H9 (cell line): ENCODE measurements around the gene ITGAE. TPM values are rescaled to one million over a fixed set of nuclear protein-coding genes. Genes with fewer than 3 reads are reported as not detected.

Source experiments
- DNase-seq: peaks from one replicate; pipeline ENCODE4 v3.0.0-alpha.2; 2017
- H2AFZ ChIP-seq: one replicate; pipeline ENCODE4 v1.6.1; 2013; ENCODE audit warnings: mild to moderate bottlenecking, low read length, control low read depth, moderate library complexity
- H2AK5ac ChIP-seq: 2 replicates; pipeline ENCODE4 v1.6.1; 2013; ENCODE audit warnings: low read length, control low read depth, mixed read lengths; ENCODE audit not compliant: insufficient read length
- H2BK120ac ChIP-seq: one replicate; pipeline ENCODE4 v1.6.1; 2013; ENCODE audit warnings: low read depth, mild to moderate bottlenecking, low read length, control low read depth, inconsistent platforms; ENCODE audit not compliant: poor library complexity, severe bottlenecking
- H2BK12ac ChIP-seq: 2 replicates; pipeline ENCODE4 v1.6.1; 2013; ENCODE audit warnings: low read length, control low read depth, mixed read lengths, low read depth; ENCODE audit not compliant: insufficient read length
- H2BK15ac ChIP-seq: 2 replicates; pipeline ENCODE4 v1.6.1; 2013; ENCODE audit warnings: low read depth, low read length, control low read depth
- H2BK20ac ChIP-seq: one replicate; pipeline ENCODE4 v1.6.1; 2013; ENCODE audit warnings: low read depth, mild to moderate bottlenecking, low read length, control low read depth, inconsistent platforms; ENCODE audit not compliant: poor library complexity, severe bottlenecking
- H2BK5ac ChIP-seq: 2 replicates; pipeline ENCODE4 v1.6.1; 2013; ENCODE audit warnings: low read length, control low read depth, mixed read lengths; ENCODE audit not compliant: insufficient read length
- H3K14ac ChIP-seq: 2 replicates; pipeline ENCODE4 v1.6.1; 2013; ENCODE audit warnings: low read length, control low read depth; ENCODE audit not compliant: insufficient read depth
- H3K18ac ChIP-seq: 2 replicates; pipeline ENCODE4 v1.6.1; 2013; ENCODE audit warnings: low read depth, mild to moderate bottlenecking, mixed read lengths, low read length, control low read depth; ENCODE audit not compliant: insufficient read length
- H3K23ac ChIP-seq: 2 replicates; pipeline ENCODE4 v1.6.1; 2013; ENCODE audit warnings: low read length, control low read depth, mixed read lengths, low read depth; ENCODE audit not compliant: insufficient read length
- H3K23me2 ChIP-seq: 2 replicates; pipeline ENCODE4 v1.6.1; 2013; ENCODE audit warnings: low read depth, mild to moderate bottlenecking, mixed read lengths, low read length, control low read depth; ENCODE audit not compliant: insufficient read length, poor library complexity, severe bottlenecking
- H3K27ac ChIP-seq: 2 replicates; pipeline ENCODE4 v1.5.1; 2013; ENCODE audit warnings: low read length, control low read depth, mixed read lengths, low read depth; ENCODE audit not compliant: insufficient read length
- H3K27me3 ChIP-seq: 2 replicates; pipeline ENCODE4 v1.6.1; 2013; ENCODE audit warnings: low read length, control low read depth, inconsistent platforms; ENCODE audit not compliant: insufficient read depth
- H3K4ac ChIP-seq: 2 replicates; pipeline ENCODE4 v1.6.1; 2013; ENCODE audit warnings: low read depth, mild to moderate bottlenecking, control low read depth, inconsistent platforms, low read length, moderate library complexity
- H3K4me1 ChIP-seq: 2 replicates; pipeline ENCODE4 v1.6.1; 2013; ENCODE audit warnings: low read length, control low read depth, inconsistent platforms; ENCODE audit not compliant: insufficient read depth
- H3K4me2 ChIP-seq: 2 replicates; pipeline ENCODE4 v1.6.1; 2013; ENCODE audit warnings: low read length, control low read depth, mixed read lengths; ENCODE audit not compliant: insufficient read length, insufficient read depth
- H3K56ac ChIP-seq: 2 replicates; pipeline ENCODE4 v1.6.1; 2013; ENCODE audit warnings: low read depth, mild to moderate bottlenecking, mixed read lengths, low read length, control low read depth; ENCODE audit not compliant: insufficient read length
- H3K79me1 ChIP-seq: 2 replicates; pipeline ENCODE4 v1.6.1; 2013; ENCODE audit warnings: low read depth, mild to moderate bottlenecking, moderate library complexity, low read length, control low read depth, inconsistent platforms; ENCODE audit not compliant: insufficient read depth, poor library complexity, severe bottlenecking
- H3K79me2 ChIP-seq: 2 replicates; pipeline ENCODE4 v1.6.1; 2013; ENCODE audit warnings: low read length, control low read depth, inconsistent platforms; ENCODE audit not compliant: insufficient read depth
- H3K9ac ChIP-seq: 2 replicates; pipeline ENCODE4 v1.6.1; 2013; ENCODE audit warnings: low read length, control low read depth, mixed read lengths; ENCODE audit not compliant: insufficient read length; ENCODE audit errors: extremely low read depth
- H3K9me3 ChIP-seq: one replicate; pipeline ENCODE4 v1.6.1; 2013; ENCODE audit warnings: low read depth, low read length, inconsistent platforms; ENCODE audit not compliant: control insufficient read depth
- H3T11ph ChIP-seq: one replicate; pipeline ENCODE4 v1.6.1; 2013; ENCODE audit warnings: mild to moderate bottlenecking, low read length, control low read depth, inconsistent platforms
- H4K20me1 ChIP-seq: one replicate; pipeline ENCODE4 v1.6.1; 2013; ENCODE audit not compliant: control insufficient read depth, insufficient read length, insufficient read depth
- H4K5ac ChIP-seq: 2 replicates; pipeline ENCODE4 v1.6.1; 2013; ENCODE audit warnings: low read depth, mild to moderate bottlenecking, mixed read lengths, low read length, control low read depth; ENCODE audit not compliant: insufficient read length
- H4K8ac ChIP-seq: replicated peaks from 2 replicates; pipeline ENCODE4 v1.6.1; 2013; ENCODE audit warnings: low read length, control low read depth, mixed read lengths, low read depth; ENCODE audit not compliant: insufficient read length
- H4K91ac ChIP-seq: 2 replicates; pipeline ENCODE4 v1.6.1; 2013; ENCODE audit warnings: low read depth, mild to moderate bottlenecking, moderate library complexity, mixed read lengths, low read length, control low read depth; ENCODE audit not compliant: insufficient read length
- H3K27ac Mint-ChIP-seq, 3 experiments: 2 replicates in 2 of 3; 3 replicates in 1 of 3; pipeline ENCODE4 v1.8.0; 2020 to 2021; ENCODE audit warnings: mixed read lengths in 3 of 3, mild to moderate bottlenecking in 1 of 3, moderate library complexity in 1 of 3
- H3K27me3 Mint-ChIP-seq: 2 replicates; pipeline ENCODE4 v1.8.0; 2021; ENCODE audit warnings: low read depth, mild to moderate bottlenecking, moderate library complexity, mixed read lengths
- H3K36me3 Mint-ChIP-seq, 3 experiments: 2 replicates in 2 of 3; 3 replicates in 1 of 3; pipeline ENCODE4 v1.8.0; 2020 to 2021; ENCODE audit warnings: low read depth in 3 of 3, mixed read lengths in 3 of 3; ENCODE audit not compliant: insufficient read depth in 1 of 3
- H3K4me1 Mint-ChIP-seq, 2 experiments: 2 replicates each; pipeline ENCODE4 v1.8.0; 2020; ENCODE audit warnings: mixed read lengths in 2 of 2
- H3K4me3 Mint-ChIP-seq, 2 experiments: 2 replicates in 1 of 2; 3 replicates in 1 of 2; pipeline ENCODE4 v1.8.0; 2020 to 2021; ENCODE audit warnings: mild to moderate bottlenecking in 2 of 2, mixed read lengths in 2 of 2, moderate library complexity in 1 of 2
- H3K9me3 Mint-ChIP-seq, 2 experiments: 2 replicates in 1 of 2; 3 replicates in 1 of 2; pipeline ENCODE4 v1.8.0; 2020; ENCODE audit warnings: mild to moderate bottlenecking in 2 of 2, mixed read lengths in 2 of 2, moderate library complexity in 1 of 2
- CTCF ChIP-seq: fragments of 200-600 bp; sonication (generic); conservative IDR thresholded peaks from 3 replicates; pipeline ENCODE4 v1.8.0; 2021; ENCODE audit warnings: antibody characterized with exemption, mild to moderate bottlenecking
- WGBS: extraction: QIAGEN DNeasy Blood & Tissue Kit; methylation state at CpG from one replicate; pipeline ENCODE4 v1.1.7; 2013; ENCODE audit warnings: missing lambda C conversion rate, low lambda C conversion rate, mixed read lengths; ENCODE audit not compliant: insufficient read length; ENCODE audit errors: extremely low coverage; 5-methylcytosine and 5-hydroxymethylcytosine counted together
- total RNA-seq: library from RNA; stranded (reverse); gene quantifications from 2 replicates; pipeline ENCODE4 v1.2.1, GENCODE V29; 2021

ITGAE gene
- total RNA-seq, 1 experiment from 2014 or later = 23.5 TPM

- no peak overlapping the region for H3K18ac ChIP-seq
- no peak overlapping the region for H3K9ac ChIP-seq
- H3K9me3 ChIP-seq = no peaks in the 10 kb centered on the region
- H3K14ac ChIP-seq = no peak overlapping the region
- H2AFZ ChIP-seq = no peak overlapping the region
- no peaks in the 10 kb centered on the region for H3K4me1 ChIP-seq
- peaks cover 3% of the 10 kb centered on the region; the same call in 1 of the 2 replicates for H3K27me3 Mint-ChIP-seq
- WGBS = no CpG with 5 or more reads among the region's 14 CpGs
- no peaks in the 10 kb centered on the region for H3K9me3 Mint-ChIP-seq
- no peaks in the 10 kb centered on the region for H3K23me2 ChIP-seq
- no peak overlapping the region for H4K5ac ChIP-seq
- H2BK120ac ChIP-seq = no peak overlapping the region
- no peaks in the 10 kb centered on the region for H3K79me1 ChIP-seq
- H3T11ph ChIP-seq = no peak overlapping the region
- no peak overlapping the region for H3K4ac ChIP-seq
- H3K56ac ChIP-seq = no peak overlapping the region
- H3K27me3 ChIP-seq = no peaks in the 10 kb centered on the region
- no peak overlapping the region for H2BK20ac ChIP-seq
- H3K36me3 Mint-ChIP-seq = no peaks in the 10 kb centered on the region
- no peak overlapping the region for H3K4me2 ChIP-seq
- H2BK5ac ChIP-seq = no peak overlapping the region
- H3K23ac ChIP-seq = no peak overlapping the region
- H2BK12ac ChIP-seq = no peak overlapping the region
- H2AK5ac ChIP-seq = no peak overlapping the region
- DNase-seq = no peak
- H4K20me1 ChIP-seq = no peaks in the 10 kb centered on the region
- H3K27ac ChIP-seq = no peak overlapping the region
- H3K4me3 Mint-ChIP-seq = no peak overlapping the region
- no peak overlapping the region for H4K91ac ChIP-seq
- no peak overlapping the region for H2BK15ac ChIP-seq
- H3K27ac Mint-ChIP-seq = no peak overlapping the region
- H3K79me2 ChIP-seq = no peaks in the 10 kb centered on the region
- TF ChIP-seq CTCF = no peak
- no peak overlapping the region for H4K8ac ChIP-seq
- H3K4me1 Mint-ChIP-seq = peaks cover 22 to 24% of the 10 kb centered on the region in 2 experiments
Observed at GRCh38 chr17:3740611-3741073, 60.3 kb downstream of the ITGAE start.
